Neural cell (in vitro differentiated cells): ENCODE data around the gene WWC2. TPM values are rescaled to one million over a fixed set of nuclear protein-coding genes. Genes with fewer than 3 reads are reported as not detected.

ENCODE experiments used
- H2AFZ ChIP-seq: fragments of 200-600, 300-800 bp; sonication (generic), shearing (Covaris generic); 2 replicates; pipeline ENCODE4 v1.6.0; 2014; ENCODE audit warnings: low read depth, mild to moderate bottlenecking, antibody characterized with exemption, low read length, moderate library complexity
- H3F3A ChIP-seq: fragments of 200-600 bp; shearing (Covaris generic); 2 replicates; pipeline ENCODE4 v1.6.1; 2016; ENCODE audit warnings: mild to moderate bottlenecking, moderate library complexity, mixed read lengths, antibody characterized with exemption, low read length; ENCODE audit not compliant: insufficient read depth, poor library complexity, severe bottlenecking
- H3K27ac ChIP-seq: fragments of 200-600, 300-800 bp; sonication (generic), shearing (Covaris generic); 2 replicates; pipeline ENCODE4 v1.5.1; 2014; ENCODE audit warnings: mild to moderate bottlenecking, low read length, moderate library complexity
- H3K27me3 ChIP-seq: fragments of 300-800, 200-600 bp; sonication (generic), shearing (Covaris generic); 2 replicates; pipeline ENCODE4 v1.6.0; 2014; ENCODE audit warnings: mild to moderate bottlenecking, low read depth, low read length, moderate library complexity; ENCODE audit not compliant: insufficient read depth
- H3K36me3 ChIP-seq: fragments of 300-800, 200-600 bp; sonication (generic), shearing (Covaris generic); 2 replicates; pipeline ENCODE4 v1.5.1; 2014; ENCODE audit warnings: mild to moderate bottlenecking, antibody characterized with exemption, low read length, moderate library complexity; ENCODE audit not compliant: insufficient read depth
- H3K4me2 ChIP-seq: fragments of 300-800, 200-600 bp; sonication (generic), shearing (Covaris generic); 2 replicates; pipeline ENCODE4 v1.6.0; 2014; ENCODE audit warnings: mild to moderate bottlenecking, low read length
- H3K4me3 ChIP-seq: fragments of 300-800, 200-600 bp; sonication (generic), shearing (Covaris generic); 2 replicates; pipeline ENCODE4 v1.5.1; 2014; ENCODE audit warnings: mild to moderate bottlenecking, low read length, moderate library complexity
- H3K79me2 ChIP-seq: fragments of 200-600 bp; shearing (Covaris generic); replicated peaks from 2 replicates; pipeline ENCODE4 v1.6.0; 2014; ENCODE audit warnings: mild to moderate bottlenecking, low read length, moderate library complexity; ENCODE audit not compliant: insufficient read depth
- H3K9ac ChIP-seq: fragments of 300-800, 200-600 bp; sonication (generic), shearing (Covaris generic); 2 replicates; pipeline ENCODE4 v1.6.1; 2016; ENCODE audit warnings: mild to moderate bottlenecking, low read length, mixed read lengths
- H3K9me2 ChIP-seq: fragments of 200-600 bp; shearing (Covaris generic); 2 replicates; pipeline ENCODE4 v1.6.1; 2016; ENCODE audit warnings: mild to moderate bottlenecking, low read length, mixed read lengths; ENCODE audit not compliant: insufficient read depth
- H3K9me3 ChIP-seq: fragments of 200-600, 300-800 bp; sonication (generic), shearing (Covaris generic); 2 replicates; pipeline ENCODE4 v1.6.1; 2016; ENCODE audit warnings: mild to moderate bottlenecking, mixed run types, low read length, moderate library complexity, mixed read lengths
- H4K20me1 ChIP-seq: fragments of 200-600 bp; shearing (Covaris generic); 2 replicates; pipeline ENCODE4 v1.6.1; 2016; ENCODE audit warnings: mild to moderate bottlenecking, mixed run types; ENCODE audit not compliant: insufficient read depth
- CTCF ChIP-seq: fragments of 450-650 bp; IDR thresholded peaks from 2 replicates; pipeline ENCODE4 v1.5.1; 2014; ENCODE audit warnings: antibody characterized with exemption, mild to moderate bottlenecking, moderate library complexity; ENCODE audit not compliant: poor library complexity, severe bottlenecking
- EP300 ChIP-seq: fragments of 450-650 bp; conservative IDR thresholded peaks from 2 replicates; pipeline ENCODE4 v1.6.1; 2014; ENCODE audit warnings: antibody characterized with exemption, mild to moderate bottlenecking, moderate library complexity; ENCODE audit not compliant: poor library complexity, severe bottlenecking
- EZH2 ChIP-seq: fragments of 200-600, 300-800 bp; shearing (Covaris generic), sonication (generic); IDR thresholded peaks from 2 replicates; pipeline ENCODE4 v1.6.1; 2014; ENCODE audit warnings: antibody characterized with exemption, low read length, borderline replicate concordance, mild to moderate bottlenecking; ENCODE audit not compliant: insufficient read depth, poor library complexity, severe bottlenecking
- MXI1 ChIP-seq: fragments of 450-650 bp; conservative IDR thresholded peaks from 2 replicates; pipeline ENCODE4 v1.6.1; 2014; ENCODE audit warnings: antibody characterized with exemption, mild to moderate bottlenecking; ENCODE audit not compliant: poor library complexity, severe bottlenecking
- POLR2AphosphoS5 ChIP-seq: IDR thresholded peaks from 2 replicates; pipeline ENCODE4 v1.6.1; 2012
- RAD21 ChIP-seq: fragments of 450-650 bp; conservative IDR thresholded peaks from 2 replicates; pipeline ENCODE4 v1.6.1; 2014; ENCODE audit warnings: antibody characterized with exemption, mild to moderate bottlenecking, moderate library complexity
- REST ChIP-seq: IDR thresholded peaks from 2 replicates; pipeline ENCODE4 v1.6.1; 2012; ENCODE audit warnings: borderline replicate concordance
- SMC3 ChIP-seq: fragments of 450-650 bp; conservative IDR thresholded peaks from 2 replicates; pipeline ENCODE4 v1.6.1; 2014; ENCODE audit warnings: antibody characterized with exemption, mild to moderate bottlenecking, moderate library complexity; ENCODE audit not compliant: poor library complexity
- TAF1 ChIP-seq: IDR thresholded peaks from 2 replicates; pipeline ENCODE4 v1.6.1; 2012; ENCODE audit warnings: low read depth
- polyA plus RNA-seq: library from polyadenylated mRNA; depleted of rRNA; stranded (reverse); fragments of >200 nt; gene quantifications from 2 replicates; pipeline ENCODE4 v1.2.3, GENCODE V29; 2014

Gene WWC2
- polyA plus RNA-seq, 1 donor from 2014 or later, result 5.7 TPM

- no peak for TF ChIP-seq MXI1
- no peak for TF ChIP-seq SMC3
- TF ChIP-seq POLR2AphosphoS5, result no peak
- no peak for TF ChIP-seq REST
- no peak for TF ChIP-seq EZH2
- no peak for TF ChIP-seq RAD21
- no peak for TF ChIP-seq EP300
- no peak for TF ChIP-seq TAF1
- no peak for TF ChIP-seq CTCF
- H3F3A ChIP-seq, result no peaks in the 10 kb centered on the region
- H3K79me2 ChIP-seq, result no peaks in the 10 kb centered on the region
- no peaks in the 10 kb centered on the region for H3K9me2 ChIP-seq
- H4K20me1 ChIP-seq, result no peaks in the 10 kb centered on the region
- H3K27ac ChIP-seq, result no peak overlapping the region
- no peaks in the 10 kb centered on the region for H3K27me3 ChIP-seq
- H3K9ac ChIP-seq, result no peak overlapping the region
- no peaks in the 10 kb centered on the region for H3K9me3 ChIP-seq
- H2AFZ ChIP-seq, result no peak overlapping the region
- H3K4me2 ChIP-seq, result no peak overlapping the region
- no peaks in the 10 kb centered on the region for H3K36me3 ChIP-seq
- H3K4me3 ChIP-seq, result no peak overlapping the region
These were observed 145.0 kb downstream of the WWC2 start for GRCh38 chr4:183244019-183244418.

GRCh38 chr4:183244506-183244905 is 145.4 kb downstream of the WWC2 start:
- no peak for TF ChIP-seq EZH2
- Histone ChIP-seq H3K36me3 (no peaks in the 10 kb centered on the region), H3K4me3 (no peak overlapping the region), H3K4me2 (no peak overlapping the region), H3K27me3 (no peaks in the 10 kb centered on the region), H4K20me1 (no peaks in the 10 kb centered on the region), H3K79me2 (no peaks in the 10 kb centered on the region), H2AFZ (no peak overlapping the region), H3K27ac (no peak overlapping the region), H3K9ac (no peak overlapping the region), H3F3A (no peaks in the 10 kb centered on the region), H3K9me2 (no peaks in the 10 kb centered on the region), H3K9me3 (no peaks in the 10 kb centered on the region)

- H3K9me3 ChIP-seq, result no peaks in the 10 kb centered on the region
- no peak for TF ChIP-seq TAF1
- TF ChIP-seq SMC3, result no peak
- TF ChIP-seq EP300, result no peak
- no peak for TF ChIP-seq MXI1
- TF ChIP-seq CTCF, result no peak
- no peak for TF ChIP-seq RAD21
- TF ChIP-seq REST, result no peak
- no peak for TF ChIP-seq POLR2AphosphoS5
- no peak for TF ChIP-seq EZH2
- no peaks in the 10 kb centered on the region for H3F3A ChIP-seq
- no peaks in the 10 kb centered on the region for H3K36me3 ChIP-seq
- H3K4me2 ChIP-seq, result no peak overlapping the region
- H3K27ac ChIP-seq, result no peak overlapping the region
- no peaks in the 10 kb centered on the region for H3K79me2 ChIP-seq
- no peak overlapping the region for H3K4me3 ChIP-seq
- no peak overlapping the region for H2AFZ ChIP-seq
- no peaks in the 10 kb centered on the region for H3K9me2 ChIP-seq
- H3K27me3 ChIP-seq, result no peaks in the 10 kb centered on the region
- no peaks in the 10 kb centered on the region for H4K20me1 ChIP-seq
- H3K9ac ChIP-seq, result no peak overlapping the region
These were observed 149.1 kb downstream of the WWC2 start for GRCh38 chr4:183248201-183248600.
